Fibroblast of upper back skin (primary cell): ENCODE data around the gene IRF9.

ENCODE experiments used
- DNase-seq: peaks from one replicate; pipeline ENCODE4 v3.0.0-alpha.2; 2013

Gene IRF9

GRCh38 chr14:24160850-24161804, at the start of gene IRF9:
IRF9 (plus strand) TSS chr14:24161265; CDS start chr14:24162145, 880 bp downstream.
- DNase-seq, result peak; percentile 93

- DNase-seq, result no peak
These were observed 47.7 kb upstream of the IRF9 start for GRCh38 chr14:24113379-24113800.

GRCh38 chr14:24113801-24114531, 47.1 kb upstream of the IRF9 start:
- peak; percentile 85 for DNase-seq

- peak; percentile 100 for DNase-seq
These were observed 46.3 kb upstream of the IRF9 start, which contains the start of the genes DCAF11 and NRL for GRCh38 chr14:24114532-24115421. DCAF11 (plus strand) TSS chr14:24114777; CDS start chr14:24115595, 818 bp downstream. NRL (minus strand) TSS chr14:24114949; CDS start chr14:24082848, 32,101 bp downstream.

- DNase-seq, result no peak
These were observed 45.5 kb upstream of the IRF9 start for GRCh38 chr14:24115422-24116127.

GRCh38 chr14:24116128-24116814, 44.8 kb upstream of the IRF9 start:
- no peak for DNase-seq

GRCh38 chr14:24117179-24117578, 43.9 kb upstream of the IRF9 start:
- DNase-seq, result no peak

GRCh38 chr14:24119691-24120090, 41.4 kb upstream of the IRF9 start:
- DNase-seq, result no peak

- no peak for DNase-seq
These were observed 39.9 kb upstream of the IRF9 start for GRCh38 chr14:24121210-24121609.

GRCh38 chr14:24122416-24122815, 38.6 kb upstream of the IRF9 start:
- no peak for DNase-seq

- no peak for DNase-seq
These were observed 38.2 kb upstream of the IRF9 start for GRCh38 chr14:24122898-24123297.

GRCh38 chr14:24123424-24124417, 37.3 kb upstream of the IRF9 start:
- no peak for DNase-seq

- no peak for DNase-seq
These were observed 34.1 kb upstream of the IRF9 start for GRCh38 chr14:24126939-24127338.

- DNase-seq, result no peak
These were observed 33.4 kb upstream of the IRF9 start for GRCh38 chr14:24127673-24128072.

GRCh38 chr14:24129410-24129998, 31.6 kb upstream of the IRF9 start:
- DNase-seq, result no peak

- no peak for DNase-seq
These were observed 30.7 kb upstream of the IRF9 start, which contains the start of gene FITM1 for GRCh38 chr14:24130380-24130716. FITM1 (plus strand) TSS chr14:24130659; CDS start chr14:24131564, 905 bp downstream.

GRCh38 chr14:24130717-24131548, 30.1 kb upstream of the IRF9 start:
- DNase-seq, result no peak

- no peak for DNase-seq
These were observed 29.5 kb upstream of the IRF9 start for GRCh38 chr14:24131549-24131966.
